HK-2 (cell line): Measurements from ENCODE around the gene DLX6.

Experiments
- DNase-seq: peaks from one replicate; pipeline ENCODE4 v3.0.0-alpha.2; 2018; ENCODE audit not compliant: unreplicated experiment

DLX6 gene

GRCh38 chr7:97011104-97011503, 5.8 kb downstream of the DLX6 start:
- no peak for DNase-seq

GRCh38 chr7:97011536-97012364, 6.4 kb downstream of the DLX6 start:
- no peak for DNase-seq

GRCh38 chr7:97012365-97013133, 7.2 kb downstream of the DLX6 start:
- no peak for DNase-seq

GRCh38 chr7:97013134-97013844, 7.9 kb downstream of the DLX6 start:
- DNase-seq: no peak

GRCh38 chr7:97013845-97014134, 8.4 kb downstream of the DLX6 start:
- DNase-seq: no peak

GRCh38 chr7:97014145-97014750, 8.9 kb downstream of the DLX6 start:
- DNase-seq: no peak

- DNase-seq: no peak
Measured at GRCh38 chr7:97015279-97015678, 9.9 kb downstream of the DLX6 start.

GRCh38 chr7:97015756-97016380, 10.5 kb downstream of the DLX6 start:
- DNase-seq: no peak

- DNase-seq: peak; percentile 26
Measured at GRCh38 chr7:97016381-97017191, 11.2 kb downstream of the DLX6 start.

GRCh38 chr7:97017192-97018125, 12.1 kb downstream of the DLX6 start:
- no peak for DNase-seq

GRCh38 chr7:97018126-97018601, 12.8 kb downstream of the DLX6 start:
- no peak for DNase-seq

- no peak for DNase-seq
Measured at GRCh38 chr7:97018791-97019531, 13.6 kb downstream of the DLX6 start.

- DNase-seq: no peak
Measured at GRCh38 chr7:97019710-97020225, 14.4 kb downstream of the DLX6 start.

GRCh38 chr7:97020601-97020995, 15.2 kb downstream of the DLX6 start:
- no peak for DNase-seq

GRCh38 chr7:97020996-97021746, 15.8 kb downstream of the DLX6 start:
- DNase-seq: no peak

- no peak for DNase-seq
Measured at GRCh38 chr7:97021747-97022490, 16.6 kb downstream of the DLX6 start.
